HepG2 (cell line): Measurements from ENCODE around the gene NDUFS2. TPM values are rescaled to one million over a fixed set of nuclear protein-coding genes. Genes with fewer than 3 reads are reported as not detected.

Experiments used
- BHLHE40 ChIP-seq: IDR thresholded peaks from 2 replicates; pipeline ENCODE4 v1.6.1; 2011; ENCODE audit warnings: low read length, improper control_type of control experiment
- ELK4 ChIP-seq: sonication (generic); formaldehyde crosslinking; IDR thresholded peaks from 2 replicates; pipeline ENCODE4 v1.9.0; 2021; ENCODE audit warnings: missing genetic modification reagents, borderline replicate concordance
- FOXM1 ChIP-seq: sonication (generic); formaldehyde crosslinking; IDR thresholded peaks from 2 replicates; pipeline ENCODE4 v1.5.0; 2020; ENCODE audit warnings: missing genetic modification reagents
- MYC ChIP-seq: sonication (generic); formaldehyde crosslinking; IDR thresholded peaks from 2 replicates; pipeline ENCODE4 v1.9.0; 2021; ENCODE audit warnings: missing genetic modification reagents, borderline replicate concordance
- PAXIP1 ChIP-seq: sonication (generic); formaldehyde crosslinking; conservative IDR thresholded peaks from 2 replicates; pipeline ENCODE4 v1.4.0; 2020; ENCODE audit warnings: mild to moderate bottlenecking, missing genetic modification reagents, moderate library complexity
- SYNCRIP ChIP-seq: fragments of 200-400 bp; formaldehyde crosslinking; IDR thresholded peaks from 2 replicates; pipeline ENCODE4 v1.6.1; 2018; ENCODE audit warnings: mild to moderate bottlenecking, low read depth, low read length; ENCODE audit not compliant: insufficient read depth
- ZFP1 ChIP-seq: IDR thresholded peaks from 2 replicates; pipeline ENCODE4 v1.6.1; 2016
- ZFP37 ChIP-seq: sonication (generic); formaldehyde crosslinking; IDR thresholded peaks from 2 replicates; pipeline ENCODE4 v1.4.0; 2020; ENCODE audit warnings: missing genetic modification reagents, borderline replicate concordance
- ZNF138 ChIP-seq: sonication (generic); formaldehyde crosslinking; IDR thresholded peaks from 2 replicates; pipeline ENCODE4 v1.5.0; 2020; ENCODE audit warnings: mild to moderate bottlenecking, low read depth, missing genetic modification reagents
- ZNF30 ChIP-seq: sonication (generic); formaldehyde crosslinking; IDR thresholded peaks from 2 replicates; pipeline ENCODE4 v1.5.0; 2020; ENCODE audit warnings: mild to moderate bottlenecking, missing genetic modification reagents
- ZNF703 ChIP-seq: sonication (generic); formaldehyde crosslinking; IDR thresholded peaks from 2 replicates; pipeline ENCODE4 v1.5.1; 2020; ENCODE audit warnings: missing genetic modification reagents, mild to moderate bottlenecking, moderate library complexity, borderline replicate concordance
- ZNF792 ChIP-seq: IDR thresholded peaks from 2 replicates; pipeline ENCODE4 v1.6.1; 2016
- ZSCAN29 ChIP-seq: sonication (generic); formaldehyde crosslinking; conservative IDR thresholded peaks from 2 replicates; pipeline ENCODE4 v1.4.0; 2020; ENCODE audit warnings: mild to moderate bottlenecking, missing genetic modification reagents
- polyA plus RNA-seq, 8 experiments: library from polyadenylated mRNA; depleted of rRNA in 3 of 8; stranded (reverse) in 7 of 8; unstranded in 1 of 8; fragments of >200 nt; fragmentation: Illumina TruSeq in 4 of 8; extraction: Trizol in 4 of 8; gene quantifications; 2 replicates each; pipeline versions ENCODE4 v1.2.1 to v1.2.3, GENCODE V29; 2011 to 2016; ENCODE audit warnings: low read depth in 4 of 8, missing spikeins in 1 of 8, mixed read lengths in 1 of 8; ENCODE audit not compliant: insufficient read depth in 1 of 8
- total RNA-seq, 5 experiments: library from RNA; depleted of rRNA; stranded (reverse); fragments of >200 nt; fragmentation: Illumina TruSeq; extraction: Trizol; gene quantifications; 2 replicates each; pipeline ENCODE4 v1.2.3, GENCODE V29; 2016; ENCODE audit warnings: low read depth in 1 of 5
- TF ChIP-seq, protein P1 (sequence below): sonication (generic); formaldehyde crosslinking; IDR thresholded peaks from 2 replicates; pipeline ENCODE4 v1.8.1; 2022; ENCODE audit warnings: low read depth, mild to moderate bottlenecking, missing genetic modification reagents
- TF ChIP-seq, protein P2 (sequence below): IDR thresholded peaks from 2 replicates; pipeline ENCODE4 v1.6.1; 2012; ENCODE audit warnings: inconsistent platforms
- TF ChIP-seq, protein P3 (sequence below): sonication (generic); formaldehyde crosslinking; IDR thresholded peaks from 2 replicates; pipeline ENCODE4 v1.4.0; 2020; ENCODE audit warnings: missing genetic modification reagents, mild to moderate bottlenecking, borderline replicate concordance
- TF ChIP-seq, protein P4 (sequence below): sonication (generic); formaldehyde crosslinking; IDR thresholded peaks from 2 replicates; pipeline ENCODE4 v1.8.1; 2023; ENCODE audit warnings: mild to moderate bottlenecking, missing genetic modification reagents
- TF ChIP-seq, protein P5 (sequence below): sonication (generic); formaldehyde crosslinking; conservative IDR thresholded peaks from 2 replicates; pipeline ENCODE4 v1.4.0; 2020; ENCODE audit warnings: missing genetic modification reagents

NDUFS2 gene
- total and polyA plus RNA-seq, 2 of the 13 experiments (the other 11 are each of a cell fraction or from before 2014, with no cell fraction given): 89.9 to 118 TPM

DNA sequence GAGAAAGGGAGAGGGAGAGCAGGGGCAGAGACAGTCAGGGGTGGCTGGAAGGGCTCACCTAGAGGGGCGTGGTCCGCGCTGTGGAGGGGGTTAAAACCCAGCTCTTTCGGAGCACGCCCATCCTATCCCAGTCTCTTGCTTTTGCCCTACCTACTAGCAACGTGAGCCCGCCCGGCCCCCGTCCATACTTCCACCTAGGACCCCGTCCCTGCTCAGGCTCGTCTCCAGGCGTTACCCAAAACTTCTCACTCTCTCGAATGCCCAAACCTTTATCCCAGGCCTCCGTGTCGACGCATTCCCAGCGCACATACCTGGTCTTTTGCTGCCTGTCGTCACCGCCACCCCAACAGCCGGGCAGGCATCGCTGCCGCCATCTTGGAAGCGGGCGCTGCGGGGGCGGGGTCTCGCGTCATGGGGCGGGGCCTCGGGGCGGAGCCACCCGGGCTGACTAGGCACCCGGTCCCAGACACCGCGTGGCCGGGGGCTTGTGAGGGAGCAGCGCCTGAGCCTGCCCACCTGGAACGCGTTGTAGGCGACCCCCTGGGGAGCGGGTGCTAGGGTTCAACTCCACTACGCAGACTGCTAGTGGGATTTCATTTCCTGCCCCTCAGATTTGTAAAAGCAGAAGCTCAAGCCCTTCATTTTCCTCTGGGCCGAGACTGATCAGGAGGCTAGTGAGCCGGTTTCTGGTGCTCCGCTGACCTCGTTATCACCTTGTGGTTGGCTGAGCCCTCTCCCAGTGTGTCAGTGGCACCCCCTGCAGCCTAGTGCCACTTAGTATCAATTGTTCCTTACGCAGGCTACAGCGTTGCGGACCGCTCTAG lies 24.8 kb upstream of the NDUFS2 start, which contains the start of gene B4GALT3 (continued):
- TF ChIP-seq PAXIP1 (CRISPR knock-in tag) (peak; percentile 38), SYNCRIP (no peak), ZFP37 (no peak; the same call in 1 of the 2 replicates), ZSCAN29 (CRISPR knock-in tag) (peak; percentile 96), ZFP1 (no peak), ELK4 (no peak), FOXM1 (CRISPR knock-in tag) (no peak), ZNF138 (CRISPR knock-in tag) (no peak), ZNF703 (CRISPR knock-in tag) (no peak), ZNF792 (peak; percentile 41; the same call in 1 of the 2 replicates), MYC (peak; percentile 99), ZNF30 (CRISPR knock-in tag) (no peak), BHLHE40 (no peak)
- TF ChIP-seq, protein P1, sequence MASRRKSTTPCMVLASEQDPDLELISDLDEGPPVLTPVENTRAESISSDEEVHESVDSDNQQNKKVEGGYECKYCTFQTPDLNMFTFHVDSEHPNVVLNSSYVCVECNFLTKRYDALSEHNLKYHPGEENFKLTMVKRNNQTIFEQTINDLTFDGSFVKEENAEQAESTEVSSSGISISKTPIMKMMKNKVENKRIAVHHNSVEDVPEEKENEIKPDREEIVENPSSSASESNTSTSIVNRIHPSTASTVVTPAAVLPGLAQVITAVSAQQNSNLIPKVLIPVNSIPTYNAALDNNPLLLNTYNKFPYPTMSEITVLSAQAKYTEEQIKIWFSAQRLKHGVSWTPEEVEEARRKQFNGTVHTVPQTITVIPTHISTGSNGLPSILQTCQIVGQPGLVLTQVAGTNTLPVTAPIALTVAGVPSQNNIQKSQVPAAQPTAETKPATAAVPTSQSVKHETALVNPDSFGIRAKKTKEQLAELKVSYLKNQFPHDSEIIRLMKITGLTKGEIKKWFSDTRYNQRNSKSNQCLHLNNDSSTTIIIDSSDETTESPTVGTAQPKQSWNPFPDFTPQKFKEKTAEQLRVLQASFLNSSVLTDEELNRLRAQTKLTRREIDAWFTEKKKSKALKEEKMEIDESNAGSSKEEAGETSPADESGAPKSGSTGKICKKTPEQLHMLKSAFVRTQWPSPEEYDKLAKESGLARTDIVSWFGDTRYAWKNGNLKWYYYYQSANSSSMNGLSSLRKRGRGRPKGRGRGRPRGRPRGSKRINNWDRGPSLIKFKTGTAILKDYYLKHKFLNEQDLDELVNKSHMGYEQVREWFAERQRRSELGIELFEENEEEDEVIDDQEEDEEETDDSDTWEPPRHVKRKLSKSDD (CRISPR knock-in tag): peak; percentile 95
- TF ChIP-seq, protein P2, sequence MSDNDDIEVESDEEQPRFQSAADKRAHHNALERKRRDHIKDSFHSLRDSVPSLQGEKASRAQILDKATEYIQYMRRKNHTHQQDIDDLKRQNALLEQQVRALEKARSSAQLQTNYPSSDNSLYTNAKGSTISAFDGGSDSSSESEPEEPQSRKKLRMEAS: peak; percentile 97
- TF ChIP-seq, protein P3, sequence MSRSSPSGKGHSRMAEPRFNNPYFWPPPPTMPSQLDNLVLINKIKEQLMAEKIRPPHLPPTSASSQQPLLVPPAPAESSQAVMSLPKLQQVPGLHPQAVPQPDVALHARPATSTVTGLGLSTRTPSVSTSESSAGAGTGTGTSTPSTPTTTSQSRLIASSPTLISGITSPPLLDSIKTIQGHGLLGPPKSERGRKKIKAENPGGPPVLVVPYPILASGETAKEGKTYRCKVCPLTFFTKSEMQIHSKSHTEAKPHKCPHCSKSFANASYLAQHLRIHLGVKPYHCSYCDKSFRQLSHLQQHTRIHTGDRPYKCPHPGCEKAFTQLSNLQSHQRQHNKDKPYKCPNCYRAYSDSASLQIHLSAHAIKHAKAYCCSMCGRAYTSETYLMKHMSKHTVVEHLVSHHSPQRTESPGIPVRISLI (CRISPR knock-in tag): peak; percentile 45; the same call in 1 of the 2 replicates
- TF ChIP-seq, protein P4, sequence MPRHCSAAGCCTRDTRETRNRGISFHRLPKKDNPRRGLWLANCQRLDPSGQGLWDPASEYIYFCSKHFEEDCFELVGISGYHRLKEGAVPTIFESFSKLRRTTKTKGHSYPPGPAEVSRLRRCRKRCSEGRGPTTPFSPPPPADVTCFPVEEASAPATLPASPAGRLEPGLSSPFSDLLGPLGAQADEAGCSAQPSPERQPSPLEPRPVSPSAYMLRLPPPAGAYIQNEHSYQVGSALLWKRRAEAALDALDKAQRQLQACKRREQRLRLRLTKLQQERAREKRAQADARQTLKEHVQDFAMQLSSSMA (CRISPR knock-in tag): peak; percentile 89
- TF ChIP-seq, protein P5, sequence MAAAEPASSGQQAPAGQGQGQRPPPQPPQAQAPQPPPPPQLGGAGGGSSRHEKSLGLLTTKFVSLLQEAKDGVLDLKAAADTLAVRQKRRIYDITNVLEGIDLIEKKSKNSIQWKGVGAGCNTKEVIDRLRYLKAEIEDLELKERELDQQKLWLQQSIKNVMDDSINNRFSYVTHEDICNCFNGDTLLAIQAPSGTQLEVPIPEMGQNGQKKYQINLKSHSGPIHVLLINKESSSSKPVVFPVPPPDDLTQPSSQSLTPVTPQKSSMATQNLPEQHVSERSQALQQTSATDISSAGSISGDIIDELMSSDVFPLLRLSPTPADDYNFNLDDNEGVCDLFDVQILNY: no peak
